Testis (tissue), 3 donors: ENCODE results near the gene C1orf210. TPM values are rescaled to one million over a fixed set of nuclear protein-coding genes. Genes with fewer than 3 reads are reported as not detected.
A peak's percentile ranks its signal among the peaks of the same experiment; 100 is the strongest.

Experiments
- DNase-seq: peaks from one replicate; pipeline ENCODE4 v3.0.0-alpha.2; 2019
- H3K27ac ChIP-seq, 2 donors: fragments of 200-600 bp; sonication (generic); one replicate each; pipeline ENCODE4 v1.5.1; 2019
- H3K27me3 ChIP-seq: fragments of 200-600 bp; sonication (generic); one replicate; pipeline ENCODE4 v1.5.1; 2019
- H3K36me3 ChIP-seq: fragments of 200-600 bp; sonication (generic); one replicate; pipeline ENCODE4 v1.5.1; 2017; ENCODE audit warnings: low read depth; ENCODE audit errors: missing control alignments
- H3K4me1 ChIP-seq: fragments of 200-600 bp; sonication (generic); one replicate; pipeline ENCODE4 v1.5.1; 2019
- H3K4me3 ChIP-seq, 2 donors: fragments of 200-600 bp; sonication (generic); one replicate each; pipeline ENCODE4 v1.5.1; 2017 to 2019
- H3K9me3 ChIP-seq: fragments of 200-600 bp; sonication (generic); one replicate; pipeline ENCODE4 v1.5.1; 2017
- POLR2A ChIP-seq: fragments of 450-650 bp; IDR thresholded peaks from one replicate; pipeline ENCODE4 v1.6.1; 2017; ENCODE audit warnings: antibody characterized with exemption, mild to moderate bottlenecking, moderate library complexity
- WGBS, 2 donors: methylation state at CpG; one replicate each; pipeline ENCODE4 v1.1.5; 2018; 5-methylcytosine and 5-hydroxymethylcytosine counted together
- intact Hi-C: fragments of 100-400 bp; cut with DNase I; formaldehyde crosslinking; loops from one replicate; pipeline ENCODE4 v1.15.1; 2023; ENCODE audit warnings: low total_unique reads
- polyA plus RNA-seq: library from polyadenylated mRNA; stranded (reverse); fragments of 350-450 nt; fragmentation: Illumina TruSeq; extraction: RNeasy Lipid Tissue Mini Kit (QIAGEN cat#74804); gene quantifications from one replicate; pipeline ENCODE4 v1.2.3, GENCODE V29; 2014; ENCODE audit warnings: low read depth, low replicate concordance; ENCODE audit not compliant: insufficient read depth
- total RNA-seq, 2 donors: library from RNA; depleted of rRNA; stranded (reverse); fragments of >200 nt; gene quantifications; one replicate each; pipeline ENCODE4 v1.2.3, GENCODE V29; 2016
- TF ChIP-seq, protein P1 (sequence below), 3 experiments: fragments of 450-650 bp in 2 of 3; fragments of 200-600 bp in 1 of 3; sonication (generic) in 1 of 3; IDR thresholded peaks; one replicate each; pipeline ENCODE4 v1.5.1; 2016 to 2019; ENCODE audit warnings: antibody characterized with exemption in 3 of 3, mild to moderate bottlenecking in 2 of 3, moderate library complexity in 1 of 3

C1orf210 gene
- total and polyA plus RNA-seq, 3 donors from 2014 or later, result 0.25 to 0.71 TPM; not detected in 1

DNA sequence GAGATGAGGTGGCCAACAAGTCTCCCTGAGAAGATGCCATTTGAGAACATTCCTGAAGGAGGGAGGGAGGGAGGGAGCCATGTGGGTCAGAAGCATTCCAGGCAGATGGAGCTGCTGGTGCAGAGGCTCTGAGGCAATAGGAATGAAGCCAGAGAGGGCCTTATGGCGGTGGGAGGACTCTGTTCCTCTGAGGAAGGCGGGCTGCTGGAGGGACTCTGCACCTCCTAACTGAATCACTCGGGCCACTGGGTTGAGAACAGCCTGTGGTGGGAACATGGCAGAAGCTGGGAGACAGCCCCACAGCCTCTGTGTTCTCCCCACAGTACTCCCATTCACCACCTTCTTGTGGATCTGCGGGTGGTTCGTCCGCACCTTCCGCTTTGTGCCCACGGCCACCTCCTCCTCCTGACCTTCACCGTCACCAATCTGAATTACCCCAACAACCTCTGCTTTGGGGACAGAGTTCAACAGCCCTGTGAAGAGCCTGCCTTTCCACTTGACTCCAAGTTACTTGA is 18.0 kb downstream of the C1orf210 start:
- DNase-seq, result peak; percentile 13
- Histone ChIP-seq H3K4me1 (peaks cover 5% of the 10 kb centered on the region), H3K27me3 (no peaks in the 10 kb centered on the region), H3K36me3 (no peaks in the 10 kb centered on the region), H3K4me3 (no peak overlapping the region), H3K27ac (no peak overlapping the region), H3K9me3 (no peaks in the 10 kb centered on the region)
- whole genome bisulfite sequencing, 2 donors, result 84 to 86% methylated on average over 9 of the region's 9 CpGs
- TF ChIP-seq, protein P1, sequence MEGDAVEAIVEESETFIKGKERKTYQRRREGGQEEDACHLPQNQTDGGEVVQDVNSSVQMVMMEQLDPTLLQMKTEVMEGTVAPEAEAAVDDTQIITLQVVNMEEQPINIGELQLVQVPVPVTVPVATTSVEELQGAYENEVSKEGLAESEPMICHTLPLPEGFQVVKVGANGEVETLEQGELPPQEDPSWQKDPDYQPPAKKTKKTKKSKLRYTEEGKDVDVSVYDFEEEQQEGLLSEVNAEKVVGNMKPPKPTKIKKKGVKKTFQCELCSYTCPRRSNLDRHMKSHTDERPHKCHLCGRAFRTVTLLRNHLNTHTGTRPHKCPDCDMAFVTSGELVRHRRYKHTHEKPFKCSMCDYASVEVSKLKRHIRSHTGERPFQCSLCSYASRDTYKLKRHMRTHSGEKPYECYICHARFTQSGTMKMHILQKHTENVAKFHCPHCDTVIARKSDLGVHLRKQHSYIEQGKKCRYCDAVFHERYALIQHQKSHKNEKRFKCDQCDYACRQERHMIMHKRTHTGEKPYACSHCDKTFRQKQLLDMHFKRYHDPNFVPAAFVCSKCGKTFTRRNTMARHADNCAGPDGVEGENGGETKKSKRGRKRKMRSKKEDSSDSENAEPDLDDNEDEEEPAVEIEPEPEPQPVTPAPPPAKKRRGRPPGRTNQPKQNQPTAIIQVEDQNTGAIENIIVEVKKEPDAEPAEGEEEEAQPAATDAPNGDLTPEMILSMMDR (IDR thresholded peaks at IDR 0.05), result no peak
- no peak for TF ChIP-seq POLR2A
- intact Hi-C loops, result no loop called here

DNA sequence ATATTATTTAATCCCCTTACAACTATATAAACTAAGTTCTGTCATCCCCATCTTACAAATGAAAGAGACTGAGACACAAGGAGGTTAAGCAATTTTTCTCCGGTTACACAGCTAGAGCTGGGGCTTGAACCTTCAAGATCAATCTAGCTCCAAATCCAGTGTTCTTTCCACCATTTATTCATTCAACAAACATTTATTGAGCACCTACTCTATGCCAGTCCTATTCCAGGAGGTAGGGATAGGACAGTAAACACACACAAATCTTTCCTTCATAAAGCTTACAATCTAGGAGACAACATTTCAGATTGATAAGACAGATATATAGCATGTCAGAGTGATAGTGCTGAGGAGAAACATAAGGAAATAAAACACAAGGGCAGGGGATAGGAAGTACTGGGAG is 18.5 kb downstream of the C1orf210 start:
- WGBS, 2 donors, result 100% methylated on average over 1 of the region's 1 CpG
- no peaks in the 10 kb centered on the region for H3K27me3 ChIP-seq
- H3K27ac ChIP-seq, result no peak overlapping the region
- H3K4me3 ChIP-seq, result no peak overlapping the region
- H3K36me3 ChIP-seq, result no peaks in the 10 kb centered on the region
- no peaks in the 10 kb centered on the region for H3K9me3 ChIP-seq
- H3K4me1 ChIP-seq, result peaks cover 5% of the 10 kb centered on the region
- no peak for DNase-seq
- TF ChIP-seq POLR2A, result no peak
- TF ChIP-seq, protein P1 (IDR thresholded peaks at IDR 0.05), result no peak
- intact Hi-C loops, result no loop called here

- TF ChIP-seq, protein P1 (IDR thresholded peaks at IDR 0.05), result no peak
- TF ChIP-seq POLR2A, result no peak
- intact Hi-C loops, result no loop called here
- no peaks in the 10 kb centered on the region for H3K36me3 ChIP-seq
- no peaks in the 10 kb centered on the region for H3K27me3 ChIP-seq
- WGBS, 2 donors, result 84 to 90% methylated on average over 4 of the region's 4 CpGs
- H3K9me3 ChIP-seq, result no peaks in the 10 kb centered on the region
- no peak overlapping the region for H3K4me3 ChIP-seq
- no peak for DNase-seq
- H3K4me1 ChIP-seq, result no peaks in the 10 kb centered on the region
- H3K27ac ChIP-seq, result no peak overlapping the region
Observed at GRCh38 chr1:43265431-43265830, 19.9 kb downstream of the C1orf210 start.

GRCh38 chr1:43258370-43258769 is 27.0 kb downstream of the C1orf210 start:
- intact Hi-C loops, result no loop called here
- peak; percentile 5 for DNase-seq
- no peak overlapping the region for H3K27ac ChIP-seq
- no peaks in the 10 kb centered on the region for H3K27me3 ChIP-seq
- 67 to 70% methylated on average over 3 of the region's 3 CpGs for WGBS, 2 donors
- no peaks in the 10 kb centered on the region for H3K36me3 ChIP-seq
- TF ChIP-seq POLR2A, result no peak
- TF ChIP-seq, protein P1 (IDR thresholded peaks at IDR 0.05), result no peak
- H3K9me3 ChIP-seq, result no peaks in the 10 kb centered on the region
- H3K4me3 ChIP-seq, result no peak overlapping the region
- H3K4me1 ChIP-seq, result no peaks in the 10 kb centered on the region
